ENCODE results near the gene ZNF570. TPM values are rescaled to one million over a fixed set of nuclear protein-coding genes. Genes with fewer than 3 reads are reported as not detected.

The ZNF570 gene
- total and polyA plus RNA-seq, 2 of the 8 experiments (the other 6 are each of a cell fraction or from before 2014, with no cell fraction given): 1.0 to 5.4 TPM

DNA sequence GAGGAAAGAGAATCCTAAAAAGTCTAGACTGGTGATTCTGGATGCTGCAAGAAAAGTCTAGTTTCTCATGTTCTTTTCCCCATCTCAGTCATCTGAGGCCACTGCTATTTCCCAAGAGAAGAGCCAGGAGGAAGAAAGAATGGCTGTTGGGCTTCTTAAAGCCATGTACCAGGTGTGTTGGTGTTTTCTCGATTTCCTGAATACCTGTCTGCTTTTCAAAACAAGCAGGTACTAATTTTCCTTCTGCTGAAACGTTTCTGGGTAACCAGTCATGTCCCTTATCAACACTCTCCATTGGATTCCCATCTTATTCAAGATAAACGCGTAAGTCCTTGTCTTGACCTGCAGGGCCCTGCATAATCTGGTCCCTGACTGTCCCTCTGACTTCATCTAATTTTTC, 1.1 kb downstream of the ZNF570 start:
- Histone ChIP-seq H2BK15ac (ENCODE audit: low read length) (no peak overlapping the region), H3K9me3 (ENCODE audit: insufficient read depth in 2 of 2, low read depth in 1 of 2, low read length in 1 of 2) (peaks cover 2 to 6% of the 10 kb centered on the region in 2 experiments)

More for the DNA sequence above, 1.1 kb downstream of the ZNF570 start:
- no peak overlapping the region for H3K27ac ChIP-seq (ENCODE audit: low read depth, low read length)
- no peak overlapping the region for H2AFZ ChIP-seq (ENCODE audit: low read length)
- H3K56ac ChIP-seq (replicated peaks; ENCODE audit: insufficient read length, low read depth, low read length): no peak overlapping the region
- H4K20me1 ChIP-seq (replicated peaks in 1 of 2; ENCODE audit: control insufficient read depth in 1 of 2, insufficient read depth in 2 of 2, low read length in 2 of 2): no peaks in the 10 kb centered on the region
- no peak overlapping the region for H2BK20ac ChIP-seq (ENCODE audit: low read length)
- H3K4ac ChIP-seq (replicated peaks; ENCODE audit: insufficient read length, low read depth, low read length): no peak overlapping the region
- no peak overlapping the region for H4K8ac ChIP-seq (ENCODE audit: extremely low read depth, insufficient read depth, low read length)
- H2BK120ac ChIP-seq (replicated peaks; ENCODE audit: low read depth, low read length): no peak overlapping the region
- H3K4me2 ChIP-seq (ENCODE audit: insufficient read depth in 1 of 2, low read depth in 2 of 2, low read length in 2 of 2): peak overlapping the region; percentile 92 to 95; a peak in 3 of 4 replicates
- FAIRE-seq (no peak), DNase-seq (ENCODE audit: low read depth in 1 of 2, low spot score in 2 of 2) (no peak)
- ChIA-PET CTCF (ENCODE audit: partially characterized antibody) (no interaction called here), POLR2A (ENCODE audit: partially characterized antibody) (no interaction called here)
- no peak overlapping the region for H3K18ac ChIP-seq (ENCODE audit: extremely low read depth, low read length)
- TF ChIP-seq YY1 (IDR thresholded peaks at IDR 0.05; ENCODE audit: low read depth, low read length) (no peak), FOSL1 (IDR thresholded peaks at IDR 0.05; ENCODE audit: insufficient read depth, low read depth, low read length) (no peak), JUND (IDR thresholded peaks at IDR 0.05; ENCODE audit: low read length) (no peak), NRF1 (IDR thresholded peaks at IDR 0.05; ENCODE audit: low read depth, low read length) (no peak), TBP (IDR thresholded peaks at IDR 0.05; ENCODE audit: low read depth, low read length) (no peak), BACH1 (IDR thresholded peaks at IDR 0.05; ENCODE audit: low read length) (no peak)
- TF ChIP-seq, protein P1, sequence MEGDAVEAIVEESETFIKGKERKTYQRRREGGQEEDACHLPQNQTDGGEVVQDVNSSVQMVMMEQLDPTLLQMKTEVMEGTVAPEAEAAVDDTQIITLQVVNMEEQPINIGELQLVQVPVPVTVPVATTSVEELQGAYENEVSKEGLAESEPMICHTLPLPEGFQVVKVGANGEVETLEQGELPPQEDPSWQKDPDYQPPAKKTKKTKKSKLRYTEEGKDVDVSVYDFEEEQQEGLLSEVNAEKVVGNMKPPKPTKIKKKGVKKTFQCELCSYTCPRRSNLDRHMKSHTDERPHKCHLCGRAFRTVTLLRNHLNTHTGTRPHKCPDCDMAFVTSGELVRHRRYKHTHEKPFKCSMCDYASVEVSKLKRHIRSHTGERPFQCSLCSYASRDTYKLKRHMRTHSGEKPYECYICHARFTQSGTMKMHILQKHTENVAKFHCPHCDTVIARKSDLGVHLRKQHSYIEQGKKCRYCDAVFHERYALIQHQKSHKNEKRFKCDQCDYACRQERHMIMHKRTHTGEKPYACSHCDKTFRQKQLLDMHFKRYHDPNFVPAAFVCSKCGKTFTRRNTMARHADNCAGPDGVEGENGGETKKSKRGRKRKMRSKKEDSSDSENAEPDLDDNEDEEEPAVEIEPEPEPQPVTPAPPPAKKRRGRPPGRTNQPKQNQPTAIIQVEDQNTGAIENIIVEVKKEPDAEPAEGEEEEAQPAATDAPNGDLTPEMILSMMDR (IDR thresholded peaks at IDR 0.05; ENCODE audit: control extremely low read depth in 1 of 3, insufficient read depth in 1 of 3, low read depth in 1 of 3, low read length in 3 of 3): no peak
- no peak overlapping the region for H3K23ac ChIP-seq (ENCODE audit: insufficient read length)
- H4K91ac ChIP-seq (replicated peaks; ENCODE audit: insufficient read length, low read length): no peak overlapping the region
- no peaks in the 10 kb centered on the region for H3K27me3 ChIP-seq (replicated peaks in 1 of 4; ENCODE audit: control insufficient read depth in 3 of 4, extremely low read depth in 1 of 4, insufficient read depth in 3 of 4, low read length in 3 of 4)
- no peak overlapping the region for H4K5ac ChIP-seq (ENCODE audit: insufficient read length, low read depth, low read length)
- no peaks in the 10 kb centered on the region for H3K79me2 ChIP-seq (ENCODE audit: control insufficient read depth in 1 of 2, insufficient read depth in 2 of 2, low read length in 2 of 2)
- no peaks in the 10 kb centered on the region for H3K36me3 ChIP-seq (ENCODE audit: control insufficient read depth in 2 of 4, insufficient read depth in 4 of 4, low read length in 3 of 4)
- H3K9ac ChIP-seq (replicated peaks in 1 of 4; ENCODE audit: extremely low read depth in 1 of 4, low read depth in 3 of 4, low read length in 3 of 4): no peak overlapping the region
- H2BK5ac ChIP-seq (ENCODE audit: low read depth, low read length): no peak overlapping the region
- 93% methylated on average over 4 of the region's 4 CpGs; no CpG with 5 or more reads in 1 of the 2 experiments for WGBS, 2 experiments (ENCODE audit: extremely low coverage in 1 of 2, insufficient coverage in 1 of 2, insufficient read length in 1 of 2, insufficient replicate concordance in 2 of 2, low coverage in 1 of 2, low lambda C conversion rate in 2 of 2, missing lambda C conversion rate in 1 of 2)
- H3K23me2 ChIP-seq (ENCODE audit: low read depth, low read length): peaks cover 10% of the 10 kb centered on the region
- H3K79me1 ChIP-seq (ENCODE audit: low read depth, low read length): no peaks in the 10 kb centered on the region
- H3K14ac ChIP-seq (ENCODE audit: insufficient read length): no peak overlapping the region
- H2BK12ac ChIP-seq (ENCODE audit: low read depth, low read length): no peak overlapping the region
- peaks cover 0 to 5% (median under 1%) of the 10 kb centered on the region in 4 experiments; a peak in 1 of 7 replicates for H3K4me1 ChIP-seq (replicated peaks in 1 of 4; ENCODE audit: control insufficient read depth in 3 of 4, insufficient read depth in 4 of 4, low read length in 3 of 4)
- peak overlapping the region in 2 of 4 experiments; percentile 95; a peak in 3 of 8 replicates for H3K4me3 ChIP-seq (ENCODE audit: extremely low read depth in 1 of 4, insufficient read depth in 2 of 4, low read depth in 3 of 4, low read length in 4 of 4)
- no peak overlapping the region for H2AK5ac ChIP-seq (ENCODE audit: low read depth, low read length)

Measured in H1 (cell line).